IMR-90 (cell line): ENCODE results near the gene ABCC8. TPM values are rescaled to one million over a fixed set of nuclear protein-coding genes. Genes with fewer than 3 reads are reported as not detected.

Source experiments
- ATAC-seq: fragments of 200-7000 bp; cut with Tn5 transposase; 2 replicates; pipeline ENCODE4 v1.9.1; 2020; ENCODE audit warnings: low read depth, mild to moderate bottlenecking, moderate library complexity
- BruUV-seq: library from RNA; stranded (reverse); fragments of 400-500 nt; replicated peaks from 2 replicates; lab custom pipeline; 2021; lab: Mats Ljungman, UMichigan
- CTCF ChIA-PET: fragments of 300-600 bp; formaldehyde crosslinking; extraction: SDS; loops from one replicate; lab custom pipeline; 2021; ENCODE audit warnings: antibody characterized with exemption; lab: Yijun Ruan, JAX
- POLR2A ChIA-PET: fragments of 300-600 bp; sonication (Branson Sonifier 250); formaldehyde crosslinking; loops from one replicate; lab custom pipeline; 2022; ENCODE audit warnings: antibody characterized with exemption; ENCODE audit not compliant: unreplicated experiment; lab: Charles Lee
- DNase-seq: peaks from one replicate; pipeline ENCODE4 v3.0.0; 2013
- H2AFZ ChIP-seq: replicated peaks from 2 replicates; pipeline ENCODE3; 2013; ENCODE audit warnings: low read length, mild to moderate bottlenecking; ENCODE audit not compliant: poor library complexity
- H2AK5ac ChIP-seq: 2 replicates; pipeline ENCODE4 v1.6.1; 2013; ENCODE audit warnings: low read depth, low read length, inconsistent platforms
- H2AK9ac ChIP-seq: replicated peaks from 2 replicates; pipeline ENCODE3; 2013; ENCODE audit warnings: mild to moderate bottlenecking, low read depth, low read length, moderate library complexity; ENCODE audit not compliant: poor library complexity
- H2BK120ac ChIP-seq: 2 replicates; pipeline ENCODE4 v1.6.1; 2013; ENCODE audit warnings: low read depth, low read length, inconsistent platforms
- H2BK15ac ChIP-seq: 3 replicates; pipeline ENCODE4 v1.6.1; 2013; ENCODE audit warnings: low read depth, low read length, inconsistent platforms
- H2BK20ac ChIP-seq: 2 replicates; pipeline ENCODE4 v1.6.1; 2013; ENCODE audit warnings: low read depth, mild to moderate bottlenecking, inconsistent platforms, low read length, moderate library complexity
- H2BK5ac ChIP-seq: 2 replicates; pipeline ENCODE4 v1.6.1; 2013; ENCODE audit warnings: mild to moderate bottlenecking, low read depth, low read length, inconsistent platforms; ENCODE audit not compliant: poor library complexity, severe bottlenecking
- H3K14ac ChIP-seq: replicated peaks from 2 replicates; pipeline ENCODE4 v1.6.1; 2013; ENCODE audit warnings: low read depth, low read length, inconsistent platforms
- H3K18ac ChIP-seq: 2 replicates; pipeline ENCODE4 v1.6.1; 2013; ENCODE audit warnings: low read depth, low read length, control low read depth
- H3K23ac ChIP-seq: 2 replicates; pipeline ENCODE4 v1.6.1; 2013; ENCODE audit warnings: low read depth, low read length, inconsistent platforms
- H3K27ac ChIP-seq: 2 replicates; pipeline ENCODE4 v1.5.1; 2013; ENCODE audit warnings: mild to moderate bottlenecking, control low read depth, low read length; ENCODE audit not compliant: insufficient read depth
- H3K27me3 ChIP-seq: 2 replicates; pipeline ENCODE4 v1.6.1; 2013; ENCODE audit warnings: low read length; ENCODE audit not compliant: control insufficient read depth, insufficient read depth
- H3K36me3 ChIP-seq: 2 replicates; pipeline ENCODE4 v1.6.1; 2013; ENCODE audit warnings: low read length, mixed read lengths; ENCODE audit not compliant: control insufficient read depth, insufficient read depth
- H3K4ac ChIP-seq: 2 replicates; pipeline ENCODE4 v1.6.1; 2013; ENCODE audit warnings: low read depth, low read length, inconsistent platforms
- H3K4me1 ChIP-seq: 2 replicates; pipeline ENCODE4 v1.6.1; 2013; ENCODE audit warnings: low read length, mixed read lengths; ENCODE audit not compliant: control insufficient read depth, insufficient read depth
- H3K4me2 ChIP-seq: 2 replicates; pipeline ENCODE4 v1.6.1; 2013; ENCODE audit warnings: low read depth, mild to moderate bottlenecking, control low read depth, low read length, moderate library complexity
- H3K4me3 ChIP-seq: 2 replicates; pipeline ENCODE4 v1.5.1; 2013; ENCODE audit warnings: low read depth, mild to moderate bottlenecking, control low read depth, low read length, moderate library complexity; ENCODE audit not compliant: insufficient read depth
- H3K56ac ChIP-seq: 2 replicates; pipeline ENCODE4 v1.6.1; 2013; ENCODE audit warnings: low read length, inconsistent platforms; ENCODE audit not compliant: insufficient read depth; ENCODE audit errors: extremely low read depth
- H3K79me1 ChIP-seq, 2 experiments: 2 replicates each; pipeline ENCODE4 v1.6.1; 2013; ENCODE audit warnings: low read length in 2 of 2, inconsistent platforms in 1 of 2, low read depth in 1 of 2
- H3K9ac ChIP-seq: 2 replicates; pipeline ENCODE4 v1.6.1; 2013; ENCODE audit warnings: low read depth, low read length, control low read depth
- H3K9me1 ChIP-seq: 2 replicates; pipeline ENCODE4 v1.6.1; 2013; ENCODE audit warnings: low read length, inconsistent platforms; ENCODE audit not compliant: insufficient read depth
- H3K9me3 ChIP-seq: 2 replicates; pipeline ENCODE4 v1.6.1; 2013; ENCODE audit warnings: low read length; ENCODE audit not compliant: control insufficient read depth, insufficient read depth
- H4K20me1 ChIP-seq: 2 replicates; pipeline ENCODE4 v1.6.1; 2013; ENCODE audit warnings: low read length, inconsistent platforms; ENCODE audit not compliant: insufficient read depth
- H4K5ac ChIP-seq: 2 replicates; pipeline ENCODE4 v1.6.1; 2013; ENCODE audit warnings: mild to moderate bottlenecking, low read depth, low read length, control low read depth
- H4K8ac ChIP-seq, 2 experiments: 2 replicates each; pipeline ENCODE4 v1.6.1; 2013; ENCODE audit warnings: low read depth in 2 of 2, low read length in 2 of 2, control low read depth in 1 of 2, inconsistent platforms in 1 of 2
- H4K91ac ChIP-seq: 2 replicates; pipeline ENCODE4 v1.6.1; 2013; ENCODE audit warnings: low read depth, low read length, inconsistent platforms; ENCODE audit not compliant: insufficient read depth
- BHLHE40 ChIP-seq: fragments of 150-350 bp; IDR thresholded peaks from 2 replicates; pipeline ENCODE4 v1.6.1; 2016; ENCODE audit warnings: mild to moderate bottlenecking, low read depth, low read length
- CHD1 ChIP-seq: IDR thresholded peaks from 2 replicates; pipeline ENCODE4 v1.6.1; 2012; ENCODE audit warnings: low read depth, low read length, improper control_type of control experiment
- FOS ChIP-seq: fragments of 150-350 bp; IDR thresholded peaks from 2 replicates; pipeline ENCODE4 v1.6.1; 2016; ENCODE audit warnings: low read depth, low read length
- MAFK ChIP-seq: IDR thresholded peaks from 2 replicates; pipeline ENCODE4 v1.6.1; 2012; ENCODE audit warnings: low read depth, low read length, improper control_type of control experiment
- MAZ ChIP-seq: IDR thresholded peaks from 2 replicates; pipeline ENCODE4 v1.6.1; 2012; ENCODE audit warnings: low read depth, mild to moderate bottlenecking, low read length, improper control_type of control experiment, moderate library complexity, borderline replicate concordance
- MXI1 ChIP-seq: IDR thresholded peaks from 2 replicates; pipeline ENCODE4 v1.6.1; 2012; ENCODE audit warnings: low read depth, mild to moderate bottlenecking, low read length, moderate library complexity, borderline replicate concordance
- NFE2L2 ChIP-seq: fragments of 150-350 bp; IDR thresholded peaks from 2 replicates; pipeline ENCODE4 v1.6.1; 2016; ENCODE audit warnings: low read depth, mild to moderate bottlenecking, low read length
- POLR2A ChIP-seq: IDR thresholded peaks from 2 replicates; pipeline ENCODE4 v1.6.1; 2012; ENCODE audit warnings: mild to moderate bottlenecking, low read depth, low read length
- RAD21 ChIP-seq: IDR thresholded peaks from 2 replicates; pipeline ENCODE4 v1.6.1; 2012; ENCODE audit warnings: low read length, improper control_type of control experiment
- RCOR1 ChIP-seq: IDR thresholded peaks from 2 replicates; pipeline ENCODE4 v1.6.1; 2012; ENCODE audit warnings: mild to moderate bottlenecking, low read length, improper control_type of control experiment; ENCODE audit not compliant: insufficient replicate concordance
- RFX5 ChIP-seq: IDR thresholded peaks from 2 replicates; pipeline ENCODE4 v1.8.0; 2012; ENCODE audit warnings: low read depth, mild to moderate bottlenecking, low read length, moderate library complexity
- SMC3 ChIP-seq: fragments of 150-350 bp; IDR thresholded peaks from 2 replicates; pipeline ENCODE4 v1.6.1; 2016; ENCODE audit warnings: low read depth, mild to moderate bottlenecking, antibody characterized with exemption, low read length, moderate library complexity
- WGBS, 2 experiments: methylation state at CpG; one replicate each; pipeline versions ENCODE4 v1.1.5 to v1.1.7; 2013; ENCODE audit warnings: missing lambda C conversion rate in 2 of 2; ENCODE audit not compliant: insufficient read length in 1 of 2; ENCODE audit errors: extremely low coverage in 2 of 2; 5-methylcytosine and 5-hydroxymethylcytosine counted together
- dilution Hi-C: fragments of 300-500 bp; cut with HindIII; formaldehyde crosslinking; loops from one replicate; pipeline ENCODE4 v1.14.3; 2018; ENCODE audit warnings: low sequenced_read_pairs; ENCODE audit not compliant: unreplicated experiment
- in situ Hi-C: fragments of 300-500 bp; cut with MboI; formaldehyde crosslinking; loops from 3 replicates; pipeline ENCODE4 v1.14.3; 2019; ENCODE audit warnings: low sequenced_read_pairs, inconsistent platforms, mixed read lengths
- intact Hi-C: fragments of 100-400 bp; cut with micrococcal nuclease; formaldehyde crosslinking; loops from 2 replicates; pipeline ENCODE4 v1.10.0; 2022
- polyA plus RNA-seq, 3 experiments: library from polyadenylated mRNA; depleted of rRNA; stranded (reverse); fragments of >200 nt; gene quantifications; 2 replicates each; pipeline ENCODE4 v1.2.3, GENCODE V29; 2012; ENCODE audit warnings: low replicate concordance in 1 of 3
- total RNA-seq: library from RNA; depleted of rRNA; stranded (reverse); fragments of >200 nt; gene quantifications from 2 replicates; pipeline ENCODE4 v1.2.3, GENCODE V29; 2012
- TF ChIP-seq, protein P1 (sequence below): conservative IDR thresholded peaks from 2 replicates; pipeline ENCODE4 v1.5.1; 2012; ENCODE audit warnings: mild to moderate bottlenecking, low read depth, low read length, improper control_type of control experiment
- TF ChIP-seq, protein P2 (sequence below): fragments of 150-350 bp; IDR thresholded peaks from 2 replicates; pipeline ENCODE4 v1.6.1; 2016; ENCODE audit warnings: low read depth, mild to moderate bottlenecking, low read length, moderate library complexity, borderline replicate concordance
- TF ChIP-seq, protein P3 (sequence below): fragments of 150-350 bp; IDR thresholded peaks from 2 replicates; pipeline ENCODE4 v1.6.1; 2017; ENCODE audit warnings: mild to moderate bottlenecking, antibody characterized with exemption, low read length, low read depth

Gene ABCC8
- total and polyA plus RNA-seq, 2 of the 4 experiments (the other 2 are of a cell fraction) = not detected

DNA sequence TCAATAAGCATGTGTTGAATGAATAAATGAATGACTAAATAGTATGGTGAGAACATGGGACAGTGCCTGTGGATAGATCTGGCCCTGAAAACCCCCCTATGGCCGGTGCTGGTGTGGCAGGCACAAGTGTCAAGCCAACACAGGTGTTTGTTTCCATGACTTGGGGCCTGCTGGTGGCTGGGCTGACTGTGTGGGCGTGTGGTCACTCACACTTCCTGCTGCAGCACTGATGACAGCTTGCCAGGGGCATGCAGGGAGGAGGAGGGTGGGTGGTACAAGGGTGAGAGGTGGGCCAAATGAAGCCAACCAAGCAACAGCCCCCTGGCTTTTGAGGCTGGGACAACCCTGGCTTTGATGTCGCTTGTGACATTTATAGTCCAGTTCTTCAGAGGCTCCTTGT is 30.3 kb upstream of the ABCC8 start:
- Histone ChIP-seq H2AFZ (no peak overlapping the region), H4K20me1 (no peaks in the 10 kb centered on the region), H3K27me3 (peaks cover 13% of the 10 kb centered on the region), H4K8ac (no peak overlapping the region), H3K4me2 (no peak overlapping the region), H3K36me3 (no peaks in the 10 kb centered on the region), H3K9me1 (no peaks in the 10 kb centered on the region), H3K9me3 (no peaks in the 10 kb centered on the region), H2BK15ac (no peak overlapping the region), H4K5ac (no peak overlapping the region), H2BK20ac (no peak overlapping the region), H3K79me1 (no peaks in the 10 kb centered on the region), H3K14ac (no peak overlapping the region), H2AK9ac (no peak overlapping the region), H3K9ac (no peak overlapping the region), H3K4me3 (no peak overlapping the region), H2BK120ac (no peak overlapping the region), H4K91ac (no peak overlapping the region), H2BK5ac (no peak overlapping the region), H3K18ac (no peak overlapping the region), H3K23ac (no peak overlapping the region), H3K27ac (no peak overlapping the region), H2AK5ac (no peak overlapping the region), H3K4ac (no peak overlapping the region), H3K56ac (no peak overlapping the region), H3K4me1 (no peaks in the 10 kb centered on the region)
- ATAC-seq = no peak
- POLR2A ChIA-PET = no interaction called here
- in situ Hi-C loops (loop anchor here (10.0 to 25.0 kb wide), 2 partner anchors 272 to 570 kb away; no protein-coding TSS in a partner anchor), dilution Hi-C loops (no loop called here), intact Hi-C loops (loop anchor here (10.0 kb wide), 2 partner anchors 682 to 722 kb away; no protein-coding TSS in a partner anchor)
- BruUV-seq = no TSS peak
- WGBS, 2 experiments = 60% methylated on average over 1 of the region's 3 CpGs; no CpG with 5 or more reads in 1 of the 2 experiments
- TF ChIP-seq, protein P1, sequence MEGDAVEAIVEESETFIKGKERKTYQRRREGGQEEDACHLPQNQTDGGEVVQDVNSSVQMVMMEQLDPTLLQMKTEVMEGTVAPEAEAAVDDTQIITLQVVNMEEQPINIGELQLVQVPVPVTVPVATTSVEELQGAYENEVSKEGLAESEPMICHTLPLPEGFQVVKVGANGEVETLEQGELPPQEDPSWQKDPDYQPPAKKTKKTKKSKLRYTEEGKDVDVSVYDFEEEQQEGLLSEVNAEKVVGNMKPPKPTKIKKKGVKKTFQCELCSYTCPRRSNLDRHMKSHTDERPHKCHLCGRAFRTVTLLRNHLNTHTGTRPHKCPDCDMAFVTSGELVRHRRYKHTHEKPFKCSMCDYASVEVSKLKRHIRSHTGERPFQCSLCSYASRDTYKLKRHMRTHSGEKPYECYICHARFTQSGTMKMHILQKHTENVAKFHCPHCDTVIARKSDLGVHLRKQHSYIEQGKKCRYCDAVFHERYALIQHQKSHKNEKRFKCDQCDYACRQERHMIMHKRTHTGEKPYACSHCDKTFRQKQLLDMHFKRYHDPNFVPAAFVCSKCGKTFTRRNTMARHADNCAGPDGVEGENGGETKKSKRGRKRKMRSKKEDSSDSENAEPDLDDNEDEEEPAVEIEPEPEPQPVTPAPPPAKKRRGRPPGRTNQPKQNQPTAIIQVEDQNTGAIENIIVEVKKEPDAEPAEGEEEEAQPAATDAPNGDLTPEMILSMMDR = no peak
- TF ChIP-seq MAZ (no peak), NFE2L2 (no peak), RCOR1 (no peak), MAFK (no peak), MXI1 (no peak), RFX5 (no peak), SMC3 (no peak), POLR2A (no peak), BHLHE40 (no peak), RAD21 (no peak), CHD1 (no peak), FOS (no peak)
- TF ChIP-seq, protein P2, sequence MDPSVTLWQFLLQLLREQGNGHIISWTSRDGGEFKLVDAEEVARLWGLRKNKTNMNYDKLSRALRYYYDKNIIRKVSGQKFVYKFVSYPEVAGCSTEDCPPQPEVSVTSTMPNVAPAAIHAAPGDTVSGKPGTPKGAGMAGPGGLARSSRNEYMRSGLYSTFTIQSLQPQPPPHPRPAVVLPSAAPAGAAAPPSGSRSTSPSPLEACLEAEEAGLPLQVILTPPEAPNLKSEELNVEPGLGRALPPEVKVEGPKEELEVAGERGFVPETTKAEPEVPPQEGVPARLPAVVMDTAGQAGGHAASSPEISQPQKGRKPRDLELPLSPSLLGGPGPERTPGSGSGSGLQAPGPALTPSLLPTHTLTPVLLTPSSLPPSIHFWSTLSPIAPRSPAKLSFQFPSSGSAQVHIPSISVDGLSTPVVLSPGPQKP = no peak
- TF ChIP-seq, protein P3, sequence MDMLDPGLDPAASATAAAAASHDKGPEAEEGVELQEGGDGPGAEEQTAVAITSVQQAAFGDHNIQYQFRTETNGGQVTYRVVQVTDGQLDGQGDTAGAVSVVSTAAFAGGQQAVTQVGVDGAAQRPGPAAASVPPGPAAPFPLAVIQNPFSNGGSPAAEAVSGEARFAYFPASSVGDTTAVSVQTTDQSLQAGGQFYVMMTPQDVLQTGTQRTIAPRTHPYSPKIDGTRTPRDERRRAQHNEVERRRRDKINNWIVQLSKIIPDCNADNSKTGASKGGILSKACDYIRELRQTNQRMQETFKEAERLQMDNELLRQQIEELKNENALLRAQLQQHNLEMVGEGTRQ = no peak
- CTCF ChIA-PET = interaction anchor here (0.9 kb wide), 1 partner anchor 123 kb away, joined by 3 read pairs; no protein-coding TSS in a partner anchor
- DNase-seq = no peak
